ENCODE results near the gene IGF1R. TPM values are rescaled to one million over a fixed set of nuclear protein-coding genes. Genes with fewer than 3 reads are reported as not detected.

Gene IGF1R
- total and polyA plus RNA-seq, 2 of the 13 experiments (the other 11 are each of a cell fraction or from before 2014, with no cell fraction given), result 15.9 to 18.4 TPM

DNA sequence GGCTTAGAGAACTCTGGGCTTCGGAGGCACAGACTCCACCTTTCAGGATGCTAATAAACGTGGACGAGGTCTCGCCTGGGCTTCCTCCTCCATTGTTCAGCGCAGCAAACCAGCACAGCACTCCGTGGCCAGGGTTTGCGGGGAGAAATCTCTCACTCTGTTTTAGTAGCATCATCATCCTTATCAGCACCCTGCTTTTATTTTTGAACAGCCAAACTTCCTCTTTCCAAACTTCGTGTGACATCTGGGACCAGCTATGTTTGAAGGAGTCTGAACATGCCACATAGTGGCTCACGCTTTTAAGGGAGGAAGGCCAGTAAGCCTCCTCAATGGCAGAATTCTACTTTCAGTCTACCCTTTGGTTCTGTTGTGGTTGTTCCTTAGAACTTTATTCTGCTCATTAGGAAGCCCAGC lies 210.3 kb downstream of the IGF1R start (continued):
- TF ChIP-seq KDM5A (IDR thresholded peaks at IDR 0.05; ENCODE audit: borderline replicate concordance, low read length) (no peak), CTCF (CRISPR knock-in tag; IDR thresholded peaks at IDR 0.05) (no peak), SNAPC2 (CRISPR knock-in tag; IDR thresholded peaks at IDR 0.05) (no peak), NFYC (CRISPR knock-in tag; IDR thresholded peaks at IDR 0.05) (no peak), SKI (IDR thresholded peaks at IDR 0.05; ENCODE audit: partially characterized antibody) (no peak), DR1 (CRISPR knock-in tag; IDR thresholded peaks at IDR 0.05) (no peak), ZBTB39 (CRISPR knock-in tag; IDR thresholded peaks at IDR 0.05) (no peak), CEBPG (CRISPR knock-in tag; IDR thresholded peaks at IDR 0.05) (no peak), ZBTB49 (CRISPR knock-in tag; IDR thresholded peaks at IDR 0.05; ENCODE audit: borderline replicate concordance) (no peak), CREBL2 (CRISPR knock-in tag; IDR thresholded peaks at IDR 0.05; ENCODE audit: borderline replicate concordance) (no peak)
- TF ChIP-seq, protein P1, sequence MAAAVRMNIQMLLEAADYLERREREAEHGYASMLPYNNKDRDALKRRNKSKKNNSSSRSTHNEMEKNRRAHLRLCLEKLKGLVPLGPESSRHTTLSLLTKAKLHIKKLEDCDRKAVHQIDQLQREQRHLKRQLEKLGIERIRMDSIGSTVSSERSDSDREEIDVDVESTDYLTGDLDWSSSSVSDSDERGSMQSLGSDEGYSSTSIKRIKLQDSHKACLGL (CRISPR knock-in tag; IDR thresholded peaks at IDR 0.05), result no peak
- TF ChIP-seq, protein P2, sequence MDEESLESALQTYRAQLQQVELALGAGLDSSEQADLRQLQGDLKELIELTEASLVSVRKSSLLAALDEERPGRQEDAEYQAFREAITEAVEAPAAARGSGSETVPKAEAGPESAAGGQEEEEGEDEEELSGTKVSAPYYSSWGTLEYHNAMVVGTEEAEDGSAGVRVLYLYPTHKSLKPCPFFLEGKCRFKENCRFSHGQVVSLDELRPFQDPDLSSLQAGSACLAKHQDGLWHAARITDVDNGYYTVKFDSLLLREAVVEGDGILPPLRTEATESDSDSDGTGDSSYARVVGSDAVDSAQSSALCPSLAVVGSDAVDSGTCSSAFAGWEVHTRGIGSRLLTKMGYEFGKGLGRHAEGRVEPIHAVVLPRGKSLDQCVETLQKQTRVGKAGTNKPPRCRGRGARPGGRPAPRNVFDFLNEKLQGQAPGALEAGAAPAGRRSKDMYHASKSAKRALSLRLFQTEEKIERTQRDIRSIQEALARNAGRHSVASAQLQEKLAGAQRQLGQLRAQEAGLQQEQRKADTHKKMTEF (CRISPR knock-in tag; IDR thresholded peaks at IDR 0.05), result no peak
